GM20000 (cell line): ENCODE measurements around the gene CHST1.

Experiments
- DNase-seq: peaks from one replicate; pipeline ENCODE4 v3.0.0; 2012; ENCODE audit warnings: low spot score
- TF ChIP-seq, protein P1 (sequence below): IDR thresholded peaks from 2 replicates; pipeline ENCODE4 v1.5.1; 2012; ENCODE audit warnings: mild to moderate bottlenecking, control low read depth; ENCODE audit errors: extremely low read depth, missing control alignments

The CHST1 gene

DNA sequence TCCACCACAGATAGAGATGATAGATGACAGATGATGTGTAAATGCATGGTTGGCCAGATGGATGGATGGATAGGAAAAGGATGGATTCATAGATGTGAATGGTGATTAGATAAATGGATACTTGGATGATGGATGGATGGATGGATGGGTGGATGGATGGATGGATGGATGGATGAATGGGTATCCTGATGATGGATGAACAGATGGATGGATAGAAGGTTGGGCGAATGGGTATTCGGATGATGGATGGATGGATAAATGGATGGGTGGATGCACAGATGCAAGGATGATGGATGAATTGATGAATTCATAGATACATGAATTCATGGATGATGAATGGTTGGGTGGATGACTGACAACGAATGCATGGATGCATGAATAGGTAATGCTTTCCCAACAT lies 56.1 kb downstream of the CHST1 start:
- TF ChIP-seq, protein P1, sequence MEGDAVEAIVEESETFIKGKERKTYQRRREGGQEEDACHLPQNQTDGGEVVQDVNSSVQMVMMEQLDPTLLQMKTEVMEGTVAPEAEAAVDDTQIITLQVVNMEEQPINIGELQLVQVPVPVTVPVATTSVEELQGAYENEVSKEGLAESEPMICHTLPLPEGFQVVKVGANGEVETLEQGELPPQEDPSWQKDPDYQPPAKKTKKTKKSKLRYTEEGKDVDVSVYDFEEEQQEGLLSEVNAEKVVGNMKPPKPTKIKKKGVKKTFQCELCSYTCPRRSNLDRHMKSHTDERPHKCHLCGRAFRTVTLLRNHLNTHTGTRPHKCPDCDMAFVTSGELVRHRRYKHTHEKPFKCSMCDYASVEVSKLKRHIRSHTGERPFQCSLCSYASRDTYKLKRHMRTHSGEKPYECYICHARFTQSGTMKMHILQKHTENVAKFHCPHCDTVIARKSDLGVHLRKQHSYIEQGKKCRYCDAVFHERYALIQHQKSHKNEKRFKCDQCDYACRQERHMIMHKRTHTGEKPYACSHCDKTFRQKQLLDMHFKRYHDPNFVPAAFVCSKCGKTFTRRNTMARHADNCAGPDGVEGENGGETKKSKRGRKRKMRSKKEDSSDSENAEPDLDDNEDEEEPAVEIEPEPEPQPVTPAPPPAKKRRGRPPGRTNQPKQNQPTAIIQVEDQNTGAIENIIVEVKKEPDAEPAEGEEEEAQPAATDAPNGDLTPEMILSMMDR, result no peak
- DNase-seq, result no peak

DNA sequence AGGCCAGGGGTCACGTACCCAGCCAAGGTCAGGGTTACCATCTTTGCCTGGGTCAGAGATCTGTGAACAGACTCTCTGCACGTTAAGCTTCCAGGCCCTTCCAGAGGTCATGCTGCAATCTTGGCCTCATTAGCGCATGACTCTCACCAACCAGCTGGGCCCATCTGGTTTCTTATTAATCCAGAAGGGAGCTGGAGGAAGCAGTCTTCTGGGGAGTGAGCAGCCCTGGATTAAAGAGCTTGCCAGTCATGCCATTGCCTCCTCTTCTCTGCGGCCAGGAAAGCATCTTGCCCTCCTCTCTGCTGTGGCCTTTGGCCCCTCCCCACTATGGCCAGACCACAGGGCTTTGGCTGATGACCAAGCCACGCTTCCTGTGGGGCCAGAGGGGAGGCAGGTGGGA lies 57.4 kb downstream of the CHST1 start:
- no peak for DNase-seq

DNA sequence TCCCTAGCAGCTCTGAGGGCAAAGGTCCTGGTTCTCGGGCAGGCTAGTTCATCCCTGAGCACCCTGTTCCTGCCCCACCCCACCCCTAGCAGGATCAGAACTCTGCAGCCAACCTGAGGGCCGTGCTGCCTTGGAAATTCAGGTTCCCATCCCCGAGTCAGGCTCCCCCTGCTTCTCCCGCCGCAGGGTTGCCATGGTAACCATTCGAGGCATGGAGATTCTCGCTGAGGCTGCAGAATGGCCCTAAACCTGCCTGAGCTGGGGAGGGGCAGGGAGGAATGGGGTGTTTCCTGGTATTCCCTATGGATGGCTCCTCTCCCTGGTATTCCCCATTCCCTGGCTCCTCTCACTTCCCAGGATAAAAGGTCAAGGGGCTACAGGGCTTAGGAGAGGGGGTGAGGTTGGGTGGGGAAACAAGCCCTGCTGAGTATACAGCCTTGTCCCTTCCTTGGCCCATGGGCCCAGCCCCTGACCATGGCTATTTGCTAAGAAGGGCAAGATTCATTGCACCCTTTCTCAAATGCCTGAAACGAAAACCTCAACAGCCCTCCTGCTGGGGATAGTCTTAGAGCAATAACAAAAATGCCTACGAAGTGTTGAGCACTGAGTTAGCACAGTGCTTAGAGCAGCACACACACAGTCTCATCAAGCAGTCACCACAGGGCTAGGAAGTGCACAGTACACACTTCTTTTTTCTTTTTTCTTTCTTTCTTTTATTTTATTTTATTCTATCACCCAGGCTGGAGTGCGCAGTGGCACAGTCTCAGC lies 58.7 kb downstream of the CHST1 start:
- TF ChIP-seq, protein P1, result no peak
- DNase-seq, result no peak

More for the DNA sequence above, 57.4 kb downstream of the CHST1 start:
- TF ChIP-seq, protein P1, result no peak

DNA sequence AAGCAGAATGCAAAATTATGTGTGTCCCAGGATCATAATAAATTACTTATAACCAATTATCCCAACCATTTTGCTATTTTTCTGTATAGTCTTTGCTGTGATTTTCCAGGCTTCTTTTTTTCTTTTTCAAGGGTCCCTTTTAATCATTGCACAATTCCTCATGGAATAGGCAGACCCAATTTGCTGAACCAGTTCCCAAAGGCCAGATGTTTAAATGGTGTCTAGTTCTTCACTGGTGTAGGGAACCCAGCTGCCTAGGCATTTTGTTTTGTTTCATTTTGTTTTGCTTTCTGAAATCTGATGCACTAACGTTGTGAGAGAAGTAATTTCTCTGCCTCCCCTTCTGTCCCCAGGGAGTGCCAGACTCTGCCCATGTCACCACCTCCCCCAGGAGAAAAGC lies 60.4 kb downstream of the CHST1 start:
- DNase-seq, result no peak

DNA sequence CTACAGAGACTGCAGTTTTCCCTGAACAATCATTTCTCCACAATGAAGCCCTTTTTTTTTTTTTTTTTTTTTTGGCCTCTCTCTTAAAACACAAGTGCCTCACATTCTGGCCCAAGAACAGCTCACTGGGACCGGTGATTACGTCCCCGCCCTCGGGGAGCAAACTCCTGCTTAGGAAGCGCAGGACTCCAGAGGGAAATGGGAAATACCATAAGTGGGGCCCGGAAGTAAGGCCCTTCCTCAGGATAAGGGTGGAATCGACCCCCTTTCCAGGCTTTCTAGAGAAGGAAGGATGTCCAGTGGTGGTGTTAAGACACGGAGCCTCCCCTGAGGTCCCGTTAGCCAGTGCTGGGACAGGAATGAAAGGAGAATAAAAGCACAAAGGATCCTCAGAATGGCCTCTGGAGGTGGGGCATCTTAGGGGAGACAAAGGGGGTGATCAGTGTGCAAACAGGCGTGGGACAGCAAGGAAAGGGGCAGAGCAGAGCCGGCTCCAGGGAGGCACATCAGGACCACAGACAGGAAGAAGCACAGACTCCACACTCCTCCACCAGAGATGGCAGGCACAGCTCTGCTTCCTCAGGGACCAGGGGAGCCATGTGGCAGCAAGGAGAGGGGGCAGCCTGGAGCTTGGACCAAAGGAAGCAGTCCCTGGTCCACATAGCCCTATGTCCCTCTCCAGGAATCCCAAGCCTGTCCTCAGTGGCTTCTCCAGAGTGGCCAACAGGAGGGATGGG lies 61.3 kb downstream of the CHST1 start:
- TF ChIP-seq, protein P1, result no peak
- DNase-seq, result no peak

More for the DNA sequence above, 60.4 kb downstream of the CHST1 start:
- TF ChIP-seq, protein P1, result no peak

DNA sequence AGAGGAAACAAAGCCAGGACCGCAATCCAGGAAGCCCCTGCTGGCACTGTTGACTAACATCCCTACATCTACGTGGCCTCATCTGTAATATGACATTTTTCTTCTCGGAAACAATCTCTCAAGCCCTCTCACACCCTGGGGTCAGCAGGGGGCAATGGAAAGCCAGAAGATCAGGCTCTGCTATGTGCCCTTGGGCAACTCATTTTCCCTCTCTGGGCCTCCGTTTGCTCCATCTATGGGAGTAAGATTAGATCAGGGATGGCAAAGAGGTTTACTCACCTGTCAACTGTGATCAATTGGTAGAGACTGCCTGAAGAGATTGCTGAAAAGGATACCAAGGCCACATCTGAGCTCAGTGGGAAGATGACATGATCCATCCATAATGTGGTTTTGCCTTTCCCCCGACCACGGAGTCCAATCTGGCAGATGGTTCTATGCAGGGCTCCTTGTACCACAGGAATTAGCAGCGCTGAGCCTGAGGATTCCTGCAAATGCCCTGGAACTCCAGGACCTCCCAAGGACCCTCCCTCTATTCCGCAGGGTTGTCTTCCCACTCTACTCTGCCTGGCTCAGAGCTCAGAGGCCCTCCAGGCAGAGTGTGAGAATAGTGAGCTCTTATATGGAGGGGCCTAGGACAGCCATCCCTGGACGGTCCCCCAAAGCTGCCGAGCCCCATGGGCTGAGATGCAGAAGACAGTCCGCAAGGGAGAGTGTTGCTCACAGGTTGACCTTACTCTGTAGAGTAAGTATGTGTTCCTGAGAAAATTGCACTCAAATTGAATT lies 66.1 kb downstream of the CHST1 start:
- no peak for DNase-seq
- TF ChIP-seq, protein P1, result no peak
